ENCODE results near the gene SLC25A22.
A peak's percentile ranks its signal among the peaks of the same experiment; 100 is the strongest.

Gene SLC25A22

GRCh38 chr11:833849-834311 lies 35.8 kb upstream of the SLC25A22 start:
- DNase-seq = no peak

- no peak for DNase-seq
Measured at GRCh38 chr11:833114-833791, 35.2 kb upstream of the SLC25A22 start.

- peak; percentile 55 for DNase-seq
Measured at GRCh38 chr11:832529-833113, 34.5 kb upstream of the SLC25A22 start, which contains the start of gene CD151. TSS of gene CD151 (plus strand) at chr11:832952. CDS start at chr11:836070, 3,118 bp downstream.

GRCh38 chr11:831961-832528 lies 34.0 kb upstream of the SLC25A22 start:
- DNase-seq = no peak

GRCh38 chr11:831118-831864 lies 33.2 kb upstream of the SLC25A22 start:
- no peak for DNase-seq

GRCh38 chr11:830295-831117 lies 32.4 kb upstream of the SLC25A22 start:
- DNase-seq = peak; percentile 71

- DNase-seq = no peak
Measured at GRCh38 chr11:829847-830294, 31.8 kb upstream of the SLC25A22 start.

- no peak for DNase-seq
Measured at GRCh38 chr11:829176-829846, 31.2 kb upstream of the SLC25A22 start.

GRCh38 chr11:828506-829175 lies 30.6 kb upstream of the SLC25A22 start:
- DNase-seq = no peak

- no peak for DNase-seq
Measured at GRCh38 chr11:827897-828192, 29.8 kb upstream of the SLC25A22 start, which contains the start of gene CRACR2B. TSS of gene CRACR2B (plus strand) at chr11:827919. CDS start at chr11:828608, 689 bp downstream.

- DNase-seq = no peak
Measured at GRCh38 chr11:827146-827896, 29.2 kb upstream of the SLC25A22 start.

- no peak for DNase-seq
Measured at GRCh38 chr11:826836-827145, 28.7 kb upstream of the SLC25A22 start.

GRCh38 chr11:826227-826621 lies 28.1 kb upstream of the SLC25A22 start:
- DNase-seq = no peak

- DNase-seq = no peak
Measured at GRCh38 chr11:825366-826226, 27.5 kb upstream of the SLC25A22 start.

GRCh38 chr11:824942-825341 lies 26.9 kb upstream of the SLC25A22 start:
- no peak for DNase-seq

- no peak for DNase-seq
Measured at GRCh38 chr11:824292-824880, 26.3 kb upstream of the SLC25A22 start.

GRCh38 chr11:823441-824291 lies 25.6 kb upstream of the SLC25A22 start:
- no peak for DNase-seq
